Caco-2 (cell line): Measurements from ENCODE around the gene GID8. TPM values are rescaled to one million over a fixed set of nuclear protein-coding genes. Genes with fewer than 3 reads are reported as not detected.

Experiments used
- BruUV-seq: library from RNA; stranded (reverse); fragments of 400-500 nt; replicated peaks from 2 replicates; lab custom pipeline; 2021; lab: Mats Ljungman, UMichigan
- CTCF ChIA-PET: fragments of 300-600 bp; sonication (Branson Sonifier 250); formaldehyde crosslinking; loops from one replicate; lab custom pipeline; 2022; ENCODE audit warnings: antibody characterized with exemption; lab: Charles Lee
- POLR2A ChIA-PET: fragments of 300-600 bp; sonication (Branson Sonifier 250); formaldehyde crosslinking; loops from one replicate; lab custom pipeline; 2022; ENCODE audit warnings: antibody characterized with exemption; lab: Charles Lee
- DNase-seq, 2 experiments: peaks; one replicate each; pipeline versions ENCODE4 v3.0.0 to v3.0.0-alpha.2; 2020 to 2022
- H3K27me3 ChIP-seq: replicated peaks from 2 replicates; pipeline ENCODE4 v1.6.0; 2011; ENCODE audit warnings: low read length; ENCODE audit not compliant: control insufficient read depth, insufficient read depth
- H3K36me3 ChIP-seq: 2 replicates; pipeline ENCODE4 v1.5.1; 2011; ENCODE audit warnings: low read length; ENCODE audit not compliant: control insufficient read depth, insufficient read depth
- H3K4me1 ChIP-seq: fragments of 250-450 bp; sonication (Bioruptor Pico); 2 replicates; pipeline ENCODE4 v1.5.1; 2020; ENCODE audit warnings: mild to moderate bottlenecking
- H3K4me3 ChIP-seq: 2 replicates; pipeline ENCODE4 v1.5.1; 2011; ENCODE audit warnings: low read depth, mild to moderate bottlenecking, control low read depth, low read length
- H3K9me3 ChIP-seq: fragments of 250-450 bp; sonication (Bioruptor Pico); 2 replicates; pipeline ENCODE4 v1.5.1; 2020; ENCODE audit warnings: mild to moderate bottlenecking, moderate library complexity
- H3K27ac Mint-ChIP-seq: one replicate; pipeline ENCODE4 v1.8.0; 2022; ENCODE audit warnings: mixed read lengths; ENCODE audit not compliant: unreplicated experiment
- H3K27me3 Mint-ChIP-seq: one replicate; pipeline ENCODE4 v1.8.0; 2022; ENCODE audit warnings: mixed read lengths; ENCODE audit not compliant: insufficient read depth, unreplicated experiment
- H3K36me3 Mint-ChIP-seq: one replicate; pipeline ENCODE4 v1.8.0; 2022; ENCODE audit warnings: mild to moderate bottlenecking, mixed read lengths; ENCODE audit not compliant: insufficient read depth, unreplicated experiment
- H3K4me1 Mint-ChIP-seq: one replicate; pipeline ENCODE4 v1.8.0; 2022; ENCODE audit warnings: low read depth, mixed read lengths; ENCODE audit not compliant: unreplicated experiment
- H3K4me3 Mint-ChIP-seq: one replicate; pipeline ENCODE4 v1.8.0; 2022; ENCODE audit warnings: mild to moderate bottlenecking, moderate library complexity, mixed read lengths; ENCODE audit not compliant: unreplicated experiment
- H3K9me3 Mint-ChIP-seq: one replicate; pipeline ENCODE4 v1.8.0; 2022; ENCODE audit warnings: mixed read lengths; ENCODE audit not compliant: unreplicated experiment
- CTCF ChIP-seq, 2 experiments: fragments of 200-600 bp in 1 of 2; IDR thresholded peaks; 1 replicate in 1 of 2; 2 replicates in 1 of 2; pipeline versions ENCODE4 v1.5.1 to v1.8.0; 2011 to 2022; ENCODE audit warnings: antibody characterized with exemption in 1 of 2, control low read depth in 1 of 2, inconsistent platforms in 1 of 2, low read depth in 1 of 2, low read length in 1 of 2, mild to moderate bottlenecking in 1 of 2, moderate library complexity in 1 of 2; ENCODE audit not compliant: insufficient read depth in 1 of 2, severe bottlenecking in 1 of 2, unreplicated experiment in 1 of 2
- intact Hi-C: fragments of 100-400 bp; cut with micrococcal nuclease; formaldehyde crosslinking; loops from one replicate; pipeline ENCODE4 v1.10.0; 2022; ENCODE audit not compliant: unreplicated experiment
- total RNA-seq: library from RNA; stranded (reverse); gene quantifications from 2 replicates; pipeline ENCODE4 v1.2.3, GENCODE V29; 2022

The GID8 gene
- total RNA-seq, 1 experiment from 2014 or later = 133 TPM

GRCh38 chr20:62996596-62996982 lies 58.6 kb downstream of the GID8 start:
- DNase-seq = no peak
- no peak overlapping the region for H3K4me3 Mint-ChIP-seq
- intact Hi-C loops = no loop called here
- H3K9me3 Mint-ChIP-seq = no peaks in the 10 kb centered on the region
- no peaks in the 10 kb centered on the region for H3K4me1 ChIP-seq
- no peaks in the 10 kb centered on the region for H3K36me3 ChIP-seq
- TF ChIP-seq CTCF (IDR thresholded peaks at IDR 0.05; ENCODE audit: insufficient read depth in 1 of 2, low read depth in 1 of 2, low read length in 1 of 2, severe bottlenecking in 1 of 2, unreplicated experiment in 1 of 2) = no peak
- no peak overlapping the region for H3K27ac Mint-ChIP-seq
- no peak overlapping the region for H3K4me3 ChIP-seq
- no TSS peak for BruUV-seq
- H3K4me1 Mint-ChIP-seq = no peaks in the 10 kb centered on the region
- H3K27me3 ChIP-seq = no peaks in the 10 kb centered on the region
- POLR2A ChIA-PET = no interaction called here
- H3K9me3 ChIP-seq = no peaks in the 10 kb centered on the region
- peaks cover 3% of the 10 kb centered on the region for H3K27me3 Mint-ChIP-seq
- H3K36me3 Mint-ChIP-seq = no peaks in the 10 kb centered on the region
- CTCF ChIA-PET = no interaction called here

- CTCF ChIA-PET = no interaction called here
- Histone ChIP-seq H3K4me1 (no peaks in the 10 kb centered on the region), H3K27me3 (no peaks in the 10 kb centered on the region), H3K4me3 (no peak overlapping the region), H3K36me3 (no peaks in the 10 kb centered on the region), H3K9me3 (no peaks in the 10 kb centered on the region)
- POLR2A ChIA-PET = interaction anchor here (0.5 kb wide), 1 partner anchor 203 kb away, joined by 6 read pairs; no protein-coding TSS in a partner anchor
- intact Hi-C loops = no loop called here
- DNase-seq = no peak
- Mint-ChIP-seq H3K36me3 (no peaks in the 10 kb centered on the region), H3K4me3 (no peak overlapping the region), H3K27me3 (peaks cover 3% of the 10 kb centered on the region), H3K27ac (no peak overlapping the region), H3K9me3 (no peaks in the 10 kb centered on the region), H3K4me1 (no peaks in the 10 kb centered on the region)
- TF ChIP-seq CTCF (IDR thresholded peaks at IDR 0.05; ENCODE audit: insufficient read depth in 1 of 2, low read depth in 1 of 2, low read length in 1 of 2, severe bottlenecking in 1 of 2, unreplicated experiment in 1 of 2) = no peak
- BruUV-seq = no TSS peak
Observed at GRCh38 chr20:62997417-62998035, 59.6 kb downstream of the GID8 start.

Other genes with a start within 250 kb of the GID8 start
- 0.14 and 0.16 TPM in 2 replicates for gene NTSR1, start 229.3 kb upstream of the GID8 start, total RNA-seq
- gene MRGBP, start 141.7 kb upstream of the GID8 start, total RNA-seq = 40.3 and 43.4 TPM in 2 replicates
- gene OGFR, start 133.3 kb upstream of the GID8 start, total RNA-seq = 78.2 and 84.7 TPM in 2 replicates
- 6.4 and 7.9 TPM in 2 replicates for gene COL9A3, start 121.1 kb upstream of the GID8 start, total RNA-seq
- gene TCFL5, start 76.3 kb upstream of the GID8 start, total RNA-seq = 14.6 and 15.1 TPM in 2 replicates
- 120 and 122 TPM in 2 replicates for gene DIDO1, start 11.6 kb upstream of the GID8 start, total RNA-seq
- gene SLC17A9, start 14.6 kb downstream of the GID8 start, total RNA-seq = 64.7 and 77.4 TPM in 2 replicates
- 0.49 and 0.95 TPM in 2 replicates for gene BHLHE23, start 68.8 kb downstream of the GID8 start, total RNA-seq